Upper lobe of left lung (tissue), 6 donors: ENCODE data around the gene PPIE. TPM values are rescaled to one million over a fixed set of nuclear protein-coding genes. Genes with fewer than 3 reads are reported as not detected.

Source experiments
- ATAC-seq, 2 donors: fragments of 200-7000 bp; cut with Tn5 transposase; one replicate each; pipeline ENCODE4 v1.9.1; 2022; ENCODE audit warnings: mild to moderate bottlenecking in 2 of 2, moderate library complexity in 2 of 2; ENCODE audit not compliant: low FRiP score in 2 of 2
- DNase-seq, 2 donors: peaks; one replicate each; pipeline ENCODE4 v3.0.0-alpha.2; 2019 to 2020
- H3K27ac ChIP-seq, 4 donors: fragments of 200-600 bp; sonication (generic); one replicate each; pipeline ENCODE4 v1.5.1; 2016 to 2019
- H3K27me3 ChIP-seq, 4 donors: fragments of 200-600 bp; sonication (generic); one replicate each; pipeline ENCODE4 v1.5.1; 2017 to 2019
- H3K36me3 ChIP-seq, 4 donors: fragments of 200-600 bp; sonication (generic); one replicate each; pipeline ENCODE4 v1.5.1; 2016 to 2019
- H3K4me1 ChIP-seq, 4 donors: fragments of 200-600 bp; sonication (generic); one replicate each; pipeline ENCODE4 v1.5.1; 2018 to 2019
- H3K4me3 ChIP-seq, 4 donors: fragments of 200-600 bp; sonication (generic); one replicate each; pipeline ENCODE4 v1.5.1; 2017 to 2019; ENCODE audit warnings: mild to moderate bottlenecking in 2 of 4, moderate library complexity in 1 of 4
- H3K9me3 ChIP-seq, 4 donors: fragments of 200-600 bp; sonication (generic); one replicate each; pipeline ENCODE4 v1.5.1; 2018 to 2019
- EP300 ChIP-seq, 4 donors: sonication (generic); formaldehyde crosslinking; IDR thresholded peaks; one replicate each; pipeline ENCODE4 v1.5.1; 2017; ENCODE audit warnings: antibody characterized with exemption in 4 of 4, control low read depth in 2 of 4
- POLR2A ChIP-seq, 4 donors: fragments of 450-650 bp; IDR thresholded peaks; one replicate each; pipeline ENCODE4 v1.5.1; 2016 to 2017; ENCODE audit warnings: antibody characterized with exemption in 4 of 4, mild to moderate bottlenecking in 2 of 4
- POLR2AphosphoS5 ChIP-seq, 2 donors: sonication (generic); formaldehyde crosslinking; IDR thresholded peaks; one replicate each; pipeline ENCODE4 v1.5.1; 2017; ENCODE audit warnings: antibody characterized with exemption in 2 of 2
- WGBS, 2 donors: methylation state at CpG; one replicate each; pipeline ENCODE4 v1.1.5; 2017 to 2018; 5-methylcytosine and 5-hydroxymethylcytosine counted together
- total RNA-seq, 6 donors: library from RNA; depleted of rRNA in 4 of 6; stranded (reverse); fragments of >200 nt in 4 of 6; gene quantifications; one replicate each; pipeline versions ENCODE4 v1.1.0 to v1.2.1, GENCODE V29; 2016 to 2021
- TF ChIP-seq, protein P1 (sequence below), 6 experiments: fragments of 450-650 bp in 4 of 6; fragments of 200-600 bp in 2 of 6; sonication (generic) in 2 of 6; IDR thresholded peaks; one replicate each; pipeline ENCODE4 v1.5.1; 2016 to 2019; ENCODE audit warnings: antibody characterized with exemption in 6 of 6
- donor health status: DM: no; HTN: no; CAD: no; lungs with moderate emphysema.
- donor health status: DM: no; HTN: yes; CAD: no; lungs with severe emphysema.

PPIE gene
- total RNA-seq = 10 to 100 TPM; 23.6 to 54.5 (median 36.1) TPM

DNA sequence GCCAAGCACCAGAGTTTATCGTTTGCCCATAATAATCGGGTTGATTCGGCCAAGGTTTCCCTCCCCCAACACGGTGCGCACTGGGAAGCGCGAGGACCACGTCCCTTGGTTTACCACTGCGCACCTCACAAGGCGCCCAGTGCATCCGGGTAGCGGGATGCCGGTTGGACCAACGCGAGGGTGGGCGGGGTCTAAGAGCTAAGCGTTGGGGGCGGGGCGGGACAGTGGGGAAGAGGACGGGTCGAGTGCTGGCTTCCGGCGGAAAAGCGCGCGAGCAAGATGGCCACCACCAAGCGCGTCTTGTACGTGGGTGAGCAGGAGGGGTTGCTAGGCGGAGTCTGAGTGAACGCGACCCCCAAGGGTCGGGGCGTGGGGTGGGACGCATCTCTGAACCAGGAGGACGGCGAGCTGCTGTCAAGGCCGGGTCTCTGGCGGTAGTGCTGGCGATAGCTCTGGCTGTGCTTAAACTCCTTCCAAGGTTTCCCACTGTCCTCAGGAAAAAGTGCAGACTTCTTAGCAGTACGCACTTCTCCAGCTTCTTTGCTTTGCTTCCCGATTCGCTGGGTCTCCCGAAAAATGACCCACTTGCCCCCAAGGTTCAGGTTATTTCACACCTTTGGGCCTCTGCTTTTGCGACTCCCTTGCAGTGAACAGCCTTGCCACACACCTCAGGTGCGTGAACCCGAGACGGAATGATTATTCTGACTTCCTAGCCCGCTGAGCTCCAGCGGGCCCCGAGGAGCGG, at the start of gene PPIE:
Gene PPIE, plus strand, starts transcription at position 261 of the 745 bp plus-strand sequence. Its CDS starts 19 bp downstream, at position 280.
- peaks cover 13 to 25% (median 17%) of the 10 kb centered on the region in 4 donors for H3K4me1 ChIP-seq
- no peaks in the 10 kb centered on the region for H3K9me3 ChIP-seq
- peaks cover 10 to 36% (median 21%) of the 10 kb centered on the region in 4 donors for H3K36me3 ChIP-seq
- peak within 1 kb of the TSS; percentile 51 to 88 (median 74) for H3K4me3 ChIP-seq
- 1 to 3% methylated on average over 36 to 47 of the region's 52 CpGs for WGBS, 2 donors
- DNase-seq (peak; percentile 95), ATAC-seq (peak; percentile 94 to 99)
- H3K27ac ChIP-seq = peak within 1 kb of the TSS; percentile 46 to 85 (median 74)
- H3K27me3 ChIP-seq = no peaks in the 10 kb centered on the region
- TF ChIP-seq, protein P1, sequence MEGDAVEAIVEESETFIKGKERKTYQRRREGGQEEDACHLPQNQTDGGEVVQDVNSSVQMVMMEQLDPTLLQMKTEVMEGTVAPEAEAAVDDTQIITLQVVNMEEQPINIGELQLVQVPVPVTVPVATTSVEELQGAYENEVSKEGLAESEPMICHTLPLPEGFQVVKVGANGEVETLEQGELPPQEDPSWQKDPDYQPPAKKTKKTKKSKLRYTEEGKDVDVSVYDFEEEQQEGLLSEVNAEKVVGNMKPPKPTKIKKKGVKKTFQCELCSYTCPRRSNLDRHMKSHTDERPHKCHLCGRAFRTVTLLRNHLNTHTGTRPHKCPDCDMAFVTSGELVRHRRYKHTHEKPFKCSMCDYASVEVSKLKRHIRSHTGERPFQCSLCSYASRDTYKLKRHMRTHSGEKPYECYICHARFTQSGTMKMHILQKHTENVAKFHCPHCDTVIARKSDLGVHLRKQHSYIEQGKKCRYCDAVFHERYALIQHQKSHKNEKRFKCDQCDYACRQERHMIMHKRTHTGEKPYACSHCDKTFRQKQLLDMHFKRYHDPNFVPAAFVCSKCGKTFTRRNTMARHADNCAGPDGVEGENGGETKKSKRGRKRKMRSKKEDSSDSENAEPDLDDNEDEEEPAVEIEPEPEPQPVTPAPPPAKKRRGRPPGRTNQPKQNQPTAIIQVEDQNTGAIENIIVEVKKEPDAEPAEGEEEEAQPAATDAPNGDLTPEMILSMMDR (IDR thresholded peaks at IDR 0.05) = no peak
- TF ChIP-seq POLR2A (IDR thresholded peaks at IDR 0.05) = peak in 2 of 4 donors; percentile 25 to 47
- peak; percentile 26 to 67 for TF ChIP-seq POLR2AphosphoS5 (IDR thresholded peaks at IDR 0.05)
- no peak for TF ChIP-seq EP300 (IDR thresholded peaks at IDR 0.05)

DNA sequence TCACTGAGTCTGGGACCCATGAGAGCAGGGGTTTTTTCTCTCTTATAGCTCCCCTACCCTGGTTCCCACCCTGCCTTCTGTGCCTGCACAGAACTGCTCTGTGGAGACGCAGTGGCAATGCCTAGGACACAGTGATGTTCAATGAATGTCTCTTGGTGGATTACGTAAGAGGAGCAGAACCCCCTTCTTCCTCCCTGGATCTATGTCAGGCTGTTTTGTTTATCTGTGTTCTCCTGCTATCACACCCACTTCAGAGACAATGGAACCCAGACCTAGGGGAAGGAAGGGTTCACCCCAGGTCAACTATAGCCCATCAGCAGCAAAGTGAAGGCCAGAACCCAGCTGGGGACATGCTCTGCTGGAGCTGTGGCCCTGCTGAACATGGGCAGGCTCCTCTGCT, 49.5 kb upstream of the PPIE start:
- peaks cover 18 to 37% (median 28%) of the 10 kb centered on the region in 4 donors for H3K4me1 ChIP-seq
- H3K27me3 ChIP-seq = peaks cover 0 to 15% (median 6%) of the 10 kb centered on the region in 4 donors
- DNase-seq (no peak), ATAC-seq (no peak)
- H3K4me3 ChIP-seq = no peak overlapping the region
- peak overlapping the region in 1 of 4 donors; percentile 16 for H3K27ac ChIP-seq
- H3K36me3 ChIP-seq = no peaks in the 10 kb centered on the region
- no peaks in the 10 kb centered on the region for H3K9me3 ChIP-seq
- 58 to 60% methylated on average over 2 of the region's 2 CpGs for WGBS, 2 donors
- TF ChIP-seq POLR2AphosphoS5 (IDR thresholded peaks at IDR 0.05) (peak in 1 of 2 donors; percentile 23), EP300 (IDR thresholded peaks at IDR 0.05) (no peak)
- TF ChIP-seq, protein P1 (IDR thresholded peaks at IDR 0.05) = no peak

DNA sequence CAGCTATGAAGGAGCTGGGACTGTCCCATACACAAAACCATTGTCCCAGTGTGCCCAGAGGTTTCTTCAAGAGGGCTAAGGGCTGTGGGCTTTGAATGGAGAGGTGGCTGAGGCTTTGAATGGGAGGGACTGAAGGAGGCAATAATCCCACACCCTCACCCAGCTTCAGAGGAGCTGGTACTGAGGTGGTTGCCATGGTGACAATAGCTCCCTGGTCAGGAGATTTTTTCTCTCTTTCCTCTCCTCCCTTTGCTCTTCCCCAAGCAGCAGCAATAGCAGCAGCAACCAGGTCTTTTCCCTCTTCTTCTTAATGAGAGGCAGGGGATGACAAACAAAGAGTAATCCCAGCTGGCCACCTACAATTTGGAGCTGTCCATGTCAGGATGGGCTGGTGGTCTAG, 49.0 kb upstream of the PPIE start:
- TF ChIP-seq, protein P1 (IDR thresholded peaks at IDR 0.05) = no peak
- TF ChIP-seq POLR2AphosphoS5 (IDR thresholded peaks at IDR 0.05) (no peak), POLR2A (IDR thresholded peaks at IDR 0.05) (no peak)
- Histone ChIP-seq H3K27me3 (peaks cover 0 to 12% (median 5%) of the 10 kb centered on the region in 4 donors), H3K4me3 (no peak overlapping the region), H3K36me3 (no peaks in the 10 kb centered on the region), H3K4me1 (peaks cover 18 to 37% (median 28%) of the 10 kb centered on the region in 4 donors), H3K9me3 (no peaks in the 10 kb centered on the region), H3K27ac (no peak overlapping the region)
- no peak for ATAC-seq
- DNase-seq = no peak

DNA sequence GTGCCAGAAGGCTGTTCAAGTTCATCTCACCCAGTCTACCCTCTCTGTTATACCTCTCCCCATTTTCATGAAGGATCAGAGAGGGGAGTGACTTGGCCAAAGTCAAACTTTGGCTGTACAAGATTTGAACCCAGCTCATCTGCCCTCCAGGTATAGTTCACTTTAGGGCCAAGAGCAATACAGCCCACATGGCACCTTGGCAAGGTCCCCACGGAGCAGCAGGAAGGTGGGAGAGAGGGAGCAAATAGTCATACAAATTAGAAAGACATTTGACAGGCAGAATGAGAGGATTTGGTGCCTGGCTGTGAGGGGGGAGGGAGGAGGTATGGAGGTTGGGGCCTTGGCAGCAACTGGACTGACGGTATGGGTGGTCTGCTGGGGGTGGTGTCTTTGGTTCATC, 48.5 kb upstream of the PPIE start:
- ATAC-seq (no peak), DNase-seq (no peak)
- no peaks in the 10 kb centered on the region for H3K36me3 ChIP-seq
- no peak overlapping the region for H3K27ac ChIP-seq
- peaks cover 18 to 37% (median 28%) of the 10 kb centered on the region in 4 donors for H3K4me1 ChIP-seq
- H3K27me3 ChIP-seq = peaks cover 0 to 12% (median 5%) of the 10 kb centered on the region in 4 donors
- WGBS, 2 donors = 31 to 38% methylated on average over 2 of the region's 2 CpGs
- no peak for TF ChIP-seq POLR2AphosphoS5 (IDR thresholded peaks at IDR 0.05)
- TF ChIP-seq POLR2A (IDR thresholded peaks at IDR 0.05) = no peak
- TF ChIP-seq, protein P1 (IDR thresholded peaks at IDR 0.05) = no peak
- no peak for TF ChIP-seq EP300 (IDR thresholded peaks at IDR 0.05)
- no peak overlapping the region for H3K4me3 ChIP-seq
- no peaks in the 10 kb centered on the region for H3K9me3 ChIP-seq
